Suppressor macrophage treated with lipopolysaccharide for 1 hour (primary cell): ENCODE measurements around the gene MMP14.

Experiments
- DNase-seq, 3 donors: peaks; one replicate each; pipeline ENCODE4 v3.0.0-alpha.2; 2020 to 2022

Gene MMP14

GRCh38 chr14:22861651-22862050 is 25.3 kb downstream of the MMP14 start:
- no peak for DNase-seq

- no peak for DNase-seq
These were observed 28.6 kb downstream of the MMP14 start for GRCh38 chr14:22864979-22865378.

GRCh38 chr14:22865424-22866405 is 29.3 kb downstream of the MMP14 start:
- DNase-seq, result peak in 2 of 3 donors; percentile 21 to 37

GRCh38 chr14:22866874-22867273 is 30.5 kb downstream of the MMP14 start:
- DNase-seq, result no peak

GRCh38 chr14:22870811-22871223 is 34.4 kb downstream of the MMP14 start:
- peak in 1 of 3 donors; percentile 50 for DNase-seq

GRCh38 chr14:22871224-22872032 is 35.0 kb downstream of the MMP14 start, which contains the start of gene LRP10:
Gene LRP10 (plus strand): TSS chr14:22871740. CDS start chr14:22872304, 564 bp downstream.
- peak; percentile 90 to 95 (median 92) for DNase-seq

- DNase-seq, result peak; percentile 77 to 85 (median 84)
These were observed 35.8 kb downstream of the MMP14 start for GRCh38 chr14:22872033-22872832.

- no peak for DNase-seq
These were observed 36.6 kb downstream of the MMP14 start for GRCh38 chr14:22872833-22873520.

- peak in 1 of 3 donors; percentile 8 for DNase-seq
These were observed 38.8 kb downstream of the MMP14 start for GRCh38 chr14:22875003-22875747.

GRCh38 chr14:22875748-22876319 is 39.4 kb downstream of the MMP14 start:
- DNase-seq, result peak in 1 of 3 donors; percentile 13

- no peak for DNase-seq
These were observed 40.7 kb downstream of the MMP14 start for GRCh38 chr14:22877000-22877501.

- no peak for DNase-seq
These were observed 42.2 kb downstream of the MMP14 start for GRCh38 chr14:22878271-22879246.

- DNase-seq, result no peak
These were observed 45.7 kb downstream of the MMP14 start for GRCh38 chr14:22882064-22882463.

- DNase-seq, result peak; percentile 22 to 35 (median 30)
These were observed 46.3 kb downstream of the MMP14 start for GRCh38 chr14:22882529-22883172.

- no peak for DNase-seq
These were observed 47.0 kb downstream of the MMP14 start, which contains the start of gene REM2 for GRCh38 chr14:22883173-22883976. Gene REM2 (plus strand): TSS chr14:22883222. CDS start chr14:22883288, 66 bp downstream.

GRCh38 chr14:22884076-22884737 is 47.8 kb downstream of the MMP14 start:
- peak; percentile 41 to 62 (median 58) for DNase-seq
